Liver (tissue), 9 donors: Measurements from ENCODE around the gene KLK13. TPM values are rescaled to one million over a fixed set of nuclear protein-coding genes. Genes with fewer than 3 reads are reported as not detected.

Source experiments
- DNase-seq: peaks from one replicate; pipeline ENCODE4 v3.0.0-alpha.2; 2017; ENCODE audit warnings: low spot score
- H3K27ac ChIP-seq, 2 donors: one replicate each; pipeline ENCODE4 v1.7.0; 2013; ENCODE audit warnings: inconsistent platforms in 2 of 2, low read length in 2 of 2, control low read depth in 1 of 2, low read depth in 1 of 2, mild to moderate bottlenecking in 1 of 2
- H3K27me3 ChIP-seq, 4 donors: one replicate each; pipeline versions ENCODE4 v1.6.1 to v1.7.0; 2013; ENCODE audit warnings: low read length in 3 of 4, inconsistent platforms in 1 of 4, mild to moderate bottlenecking in 1 of 4, moderate library complexity in 1 of 4; ENCODE audit not compliant: control insufficient read depth in 4 of 4, insufficient read depth in 4 of 4
- H3K36me3 ChIP-seq, 4 donors: one replicate each; pipeline versions ENCODE4 v1.6.1 to v1.7.0; 2013; ENCODE audit warnings: low read length in 3 of 4, mild to moderate bottlenecking in 3 of 4, low read depth in 1 of 4, moderate library complexity in 1 of 4; ENCODE audit not compliant: control insufficient read depth in 4 of 4, insufficient read depth in 3 of 4
- H3K4me1 ChIP-seq, 4 donors: one replicate each; pipeline versions ENCODE4 v1.6.1 to v1.7.0; 2013; ENCODE audit warnings: low read length in 3 of 4, mild to moderate bottlenecking in 3 of 4, moderate library complexity in 1 of 4; ENCODE audit not compliant: control insufficient read depth in 4 of 4, insufficient read depth in 4 of 4
- H3K4me3 ChIP-seq, 3 donors: one replicate each; pipeline versions ENCODE4 v1.6.1 to v1.7.0; 2013; ENCODE audit warnings: low read length in 3 of 3, control low read depth in 1 of 3, low read depth in 1 of 3, mild to moderate bottlenecking in 1 of 3
- H3K9ac ChIP-seq, 2 donors: one replicate each; pipeline ENCODE4 v1.7.0; 2013; ENCODE audit warnings: low read length in 2 of 2, mild to moderate bottlenecking in 2 of 2, moderate library complexity in 2 of 2, control low read depth in 1 of 2, low read depth in 1 of 2
- H3K9me3 ChIP-seq, 4 donors: one replicate each; pipeline versions ENCODE4 v1.6.1 to v1.7.0; 2013; ENCODE audit warnings: low read length in 3 of 4; ENCODE audit not compliant: control insufficient read depth in 4 of 4
- CTCF ChIP-seq: fragments of 150-350 bp; IDR thresholded peaks from 2 replicates; pipeline ENCODE4 v1.5.1; 2017; ENCODE audit warnings: improper control_type of control experiment, low read depth, low read length; ENCODE audit not compliant: missing input control
- EGR1 ChIP-seq, 2 donors: IDR thresholded peaks; 2 replicates each; pipeline ENCODE4 v1.6.1; 2016 to 2018; ENCODE audit warnings: antibody characterized with exemption in 2 of 2, low read depth in 2 of 2
- FOXA1 ChIP-seq: IDR thresholded peaks from 2 replicates; pipeline ENCODE4 v1.6.1; 2016; ENCODE audit warnings: antibody characterized with exemption
- FOXA2 ChIP-seq: IDR thresholded peaks from 2 replicates; pipeline ENCODE4 v1.6.1; 2016; ENCODE audit warnings: antibody characterized with exemption
- GABPA ChIP-seq, 2 donors: IDR thresholded peaks in 1 of 2; conservative IDR thresholded peaks in 1 of 2; 2 replicates each; pipeline ENCODE4 v1.6.1; 2016; ENCODE audit warnings: antibody characterized with exemption in 2 of 2, mild to moderate bottlenecking in 1 of 2, moderate library complexity in 1 of 2
- HNF4A ChIP-seq, 2 donors: conservative IDR thresholded peaks; 2 replicates each; pipeline ENCODE4 v1.6.1; 2016; ENCODE audit warnings: antibody characterized with exemption in 2 of 2, mild to moderate bottlenecking in 2 of 2
- HNF4G ChIP-seq: IDR thresholded peaks from 2 replicates; pipeline ENCODE4 v1.6.1; 2016; ENCODE audit warnings: antibody characterized with exemption
- JUND ChIP-seq, 2 donors: IDR thresholded peaks; 2 replicates each; pipeline ENCODE4 v1.6.1; 2016; ENCODE audit warnings: antibody characterized with exemption in 2 of 2
- MAX ChIP-seq: IDR thresholded peaks from 2 replicates; pipeline ENCODE4 v1.6.1; 2016; ENCODE audit warnings: antibody characterized with exemption
- NR2F2 ChIP-seq: IDR thresholded peaks from 2 replicates; pipeline ENCODE4 v1.6.1; 2016; ENCODE audit warnings: antibody characterized with exemption
- RAD21 ChIP-seq, 2 donors: IDR thresholded peaks; 2 replicates each; pipeline ENCODE4 v1.6.1; 2016; ENCODE audit warnings: antibody characterized with exemption in 2 of 2, mild to moderate bottlenecking in 2 of 2
- RXRA ChIP-seq, 2 donors: IDR thresholded peaks; 2 replicates each; pipeline ENCODE4 v1.6.1; 2017 to 2018; ENCODE audit warnings: antibody characterized with exemption in 2 of 2, mild to moderate bottlenecking in 1 of 2
- SP1 ChIP-seq: IDR thresholded peaks from 2 replicates; pipeline ENCODE4 v1.6.1; 2018; ENCODE audit warnings: antibody characterized with exemption, mild to moderate bottlenecking
- TAF1 ChIP-seq: conservative IDR thresholded peaks from 2 replicates; pipeline ENCODE4 v1.6.1; 2016; ENCODE audit warnings: antibody characterized with exemption, mild to moderate bottlenecking
- YY1 ChIP-seq: IDR thresholded peaks from 2 replicates; pipeline ENCODE4 v1.6.1; 2016; ENCODE audit warnings: antibody characterized with exemption, mild to moderate bottlenecking
- ZBTB33 ChIP-seq: IDR thresholded peaks from 2 replicates; pipeline ENCODE4 v1.6.1; 2016; ENCODE audit warnings: antibody characterized with exemption
- WGBS: extraction: QIAGEN DNeasy Blood & Tissue Kit; methylation state at CpG from one replicate; pipeline ENCODE4 v1.1.7; 2013; 5-methylcytosine and 5-hydroxymethylcytosine counted together
- polyA plus RNA-seq, 2 donors: library from polyadenylated mRNA; stranded (reverse) in 1 of 2; unstranded in 1 of 2; fragments of 200-250 nt in 1 of 2; fragments of >200 nt in 1 of 2; fragmentation: Nextera tagmentation in 1 of 2; extraction: Ambion mirVana in 1 of 2; gene quantifications; one replicate each; pipeline versions ENCODE4 v1.2.1 to v1.2.3, GENCODE V29; 2013 to 2015
- total RNA-seq, 2 donors: library from RNA; depleted of rRNA; stranded (reverse); fragments of >200 nt; gene quantifications; one replicate each; pipeline ENCODE4 v1.2.3, GENCODE V29; 2014
- TF ChIP-seq, protein P1 (sequence below): IDR thresholded peaks from 2 replicates; pipeline ENCODE4 v1.6.1; 2016; ENCODE audit warnings: antibody characterized with exemption
- TF ChIP-seq, protein P2 (sequence below): IDR thresholded peaks from 2 replicates; pipeline ENCODE4 v1.6.1; 2016; ENCODE audit warnings: antibody characterized with exemption, mild to moderate bottlenecking
- donor health status: healthy.
- donor health status: healthy.
- donor health status: healthy.
- donor health status: healthy.
- donor health status: healthy.

Gene KLK13
- total and polyA plus RNA-seq, 4 donors: not detected

DNA sequence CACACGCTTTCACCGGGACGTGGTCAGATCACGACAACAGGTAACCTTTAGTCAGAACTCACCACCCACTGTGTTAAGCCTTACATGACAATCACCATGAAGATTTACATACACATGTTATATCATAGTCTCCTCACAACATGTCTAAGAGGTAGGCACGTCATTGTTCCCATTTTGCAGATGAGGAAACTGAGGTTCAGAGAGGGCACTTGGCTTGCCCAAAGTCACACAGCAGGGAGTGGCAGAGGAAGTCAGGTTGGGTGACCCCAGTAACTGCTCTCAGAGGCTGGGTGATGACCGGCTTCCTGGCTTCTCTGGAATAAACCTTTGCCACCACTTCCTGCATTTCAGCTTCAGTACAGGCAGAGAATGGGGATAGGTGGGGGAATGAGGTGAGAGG, 50.6 kb downstream of the KLK13 start:
- DNase-seq: no peak
- Histone ChIP-seq H3K27ac (no peak overlapping the region), H3K4me1 (peaks cover 0 to 7% (median 3%) of the 10 kb centered on the region in 4 donors), H3K27me3 (peaks cover 0 to 4% (median 2%) of the 10 kb centered on the region in 4 donors), H3K9ac (no peak overlapping the region), H3K36me3 (no peaks in the 10 kb centered on the region), H3K4me3 (no peak overlapping the region), H3K9me3 (no peaks in the 10 kb centered on the region)
- whole genome bisulfite sequencing: 80% methylated on average over 6 of the region's 6 CpGs
- no peak for TF ChIP-seq EGR1 (IDR thresholded peaks at IDR 0.05; ENCODE audit: low read depth in 2 of 2)
- TF ChIP-seq HNF4A (conservative IDR thresholded peaks at IDR 0.05): no peak
- TF ChIP-seq NR2F2: no peak
- no peak for TF ChIP-seq ZBTB33
- TF ChIP-seq TAF1: no peak
- TF ChIP-seq RAD21 (IDR thresholded peaks at IDR 0.05): no peak
- no peak for TF ChIP-seq SP1
- TF ChIP-seq, protein P1, sequence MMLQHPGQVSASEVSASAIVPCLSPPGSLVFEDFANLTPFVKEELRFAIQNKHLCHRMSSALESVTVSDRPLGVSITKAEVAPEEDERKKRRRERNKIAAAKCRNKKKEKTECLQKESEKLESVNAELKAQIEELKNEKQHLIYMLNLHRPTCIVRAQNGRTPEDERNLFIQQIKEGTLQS: no peak
- no peak for TF ChIP-seq YY1
- TF ChIP-seq FOXA2: no peak
- TF ChIP-seq HNF4G: no peak
- no peak for TF ChIP-seq MAX
- no peak for TF ChIP-seq CTCF
- TF ChIP-seq FOXA1: no peak

DNA sequence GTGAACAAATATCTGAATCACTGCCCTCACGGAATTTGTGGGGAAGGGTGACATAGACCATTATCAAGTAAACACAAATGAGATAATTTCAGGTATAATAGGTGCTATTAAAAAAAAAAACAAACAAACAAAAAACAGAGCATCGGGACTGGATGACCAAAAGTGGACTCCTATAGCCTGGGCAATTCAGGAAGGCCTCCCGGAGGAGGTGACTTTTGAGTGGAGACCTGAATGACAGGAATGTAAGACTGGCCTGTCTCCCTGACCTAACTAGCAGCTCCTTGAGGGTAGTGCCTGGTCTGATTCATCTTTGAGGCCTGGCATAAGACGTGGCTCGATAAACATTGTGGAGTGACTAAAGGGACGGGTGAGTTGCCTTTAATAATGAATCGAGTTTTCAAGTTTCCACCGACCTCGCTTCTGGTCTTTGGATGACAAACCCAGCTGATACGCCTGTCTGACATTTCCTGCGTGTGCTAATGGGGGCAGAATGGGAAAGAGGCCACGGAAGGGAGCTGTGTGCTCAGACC, 52.2 kb downstream of the KLK13 start:
- Histone ChIP-seq H3K27ac (no peak overlapping the region), H3K9me3 (no peaks in the 10 kb centered on the region), H3K4me3 (no peak overlapping the region), H3K9ac (no peak overlapping the region), H3K4me1 (peaks cover 0 to 7% (median 0%) of the 10 kb centered on the region in 4 donors), H3K27me3 (peaks cover 0 to 4% (median under 1%) of the 10 kb centered on the region in 4 donors), H3K36me3 (no peaks in the 10 kb centered on the region)
- WGBS: 66% methylated on average over 12 of the region's 12 CpGs
- DNase-seq: no peak
- no peak for TF ChIP-seq HNF4G
- TF ChIP-seq NR2F2: no peak
- no peak for TF ChIP-seq EGR1 (IDR thresholded peaks at IDR 0.05; ENCODE audit: low read depth in 2 of 2)
- TF ChIP-seq FOXA1: no peak
- no peak for TF ChIP-seq SP1
- no peak for TF ChIP-seq YY1
- no peak for TF ChIP-seq TAF1
- TF ChIP-seq, protein P1: no peak
- TF ChIP-seq GABPA (IDR thresholded peaks at IDR 0.05 in 1 of 2, conservative IDR thresholded peaks at IDR 0.05 in 1 of 2): no peak
- TF ChIP-seq RAD21 (IDR thresholded peaks at IDR 0.05): no peak
- TF ChIP-seq ZBTB33: no peak
- TF ChIP-seq MAX: no peak
- TF ChIP-seq HNF4A (conservative IDR thresholded peaks at IDR 0.05): no peak
- TF ChIP-seq, protein P2, sequence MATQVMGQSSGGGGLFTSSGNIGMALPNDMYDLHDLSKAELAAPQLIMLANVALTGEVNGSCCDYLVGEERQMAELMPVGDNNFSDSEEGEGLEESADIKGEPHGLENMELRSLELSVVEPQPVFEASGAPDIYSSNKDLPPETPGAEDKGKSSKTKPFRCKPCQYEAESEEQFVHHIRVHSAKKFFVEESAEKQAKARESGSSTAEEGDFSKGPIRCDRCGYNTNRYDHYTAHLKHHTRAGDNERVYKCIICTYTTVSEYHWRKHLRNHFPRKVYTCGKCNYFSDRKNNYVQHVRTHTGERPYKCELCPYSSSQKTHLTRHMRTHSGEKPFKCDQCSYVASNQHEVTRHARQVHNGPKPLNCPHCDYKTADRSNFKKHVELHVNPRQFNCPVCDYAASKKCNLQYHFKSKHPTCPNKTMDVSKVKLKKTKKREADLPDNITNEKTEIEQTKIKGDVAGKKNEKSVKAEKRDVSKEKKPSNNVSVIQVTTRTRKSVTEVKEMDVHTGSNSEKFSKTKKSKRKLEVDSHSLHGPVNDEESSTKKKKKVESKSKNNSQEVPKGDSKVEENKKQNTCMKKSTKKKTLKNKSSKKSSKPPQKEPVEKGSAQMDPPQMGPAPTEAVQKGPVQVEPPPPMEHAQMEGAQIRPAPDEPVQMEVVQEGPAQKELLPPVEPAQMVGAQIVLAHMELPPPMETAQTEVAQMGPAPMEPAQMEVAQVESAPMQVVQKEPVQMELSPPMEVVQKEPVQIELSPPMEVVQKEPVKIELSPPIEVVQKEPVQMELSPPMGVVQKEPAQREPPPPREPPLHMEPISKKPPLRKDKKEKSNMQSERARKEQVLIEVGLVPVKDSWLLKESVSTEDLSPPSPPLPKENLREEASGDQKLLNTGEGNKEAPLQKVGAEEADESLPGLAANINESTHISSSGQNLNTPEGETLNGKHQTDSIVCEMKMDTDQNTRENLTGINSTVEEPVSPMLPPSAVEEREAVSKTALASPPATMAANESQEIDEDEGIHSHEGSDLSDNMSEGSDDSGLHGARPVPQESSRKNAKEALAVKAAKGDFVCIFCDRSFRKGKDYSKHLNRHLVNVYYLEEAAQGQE: no peak
- TF ChIP-seq JUND (IDR thresholded peaks at IDR 0.05): no peak
- no peak for TF ChIP-seq RXRA (IDR thresholded peaks at IDR 0.05)
- TF ChIP-seq CTCF: no peak
